Measurements from ENCODE around the gene PLPP7. TPM values are rescaled to one million over a fixed set of nuclear protein-coding genes. Genes with fewer than 3 reads are reported as not detected.

Gene PLPP7
- total and polyA plus RNA-seq, 2 donors from 2014 or later = 4.0 to 5.5 TPM

- intact Hi-C loops (cut with DNase I) = no loop called here
- Histone ChIP-seq H3K27me3 (ENCODE audit: control insufficient read depth, insufficient read depth, low read length) (no peaks in the 10 kb centered on the region), H3K27ac (ENCODE audit: low read depth in 2 of 2, low read length in 2 of 2) (no peak overlapping the region), H3K4me1 (ENCODE audit: control insufficient read depth in 2 of 3, insufficient read depth in 2 of 3, low read depth in 1 of 3, low read length in 3 of 3) (no peaks in the 10 kb centered on the region), H3K9ac (ENCODE audit: low read length in 3 of 3) (no peak overlapping the region), H3K4me3 (ENCODE audit: low read length in 3 of 3) (no peak overlapping the region), H3K9me3 (ENCODE audit: control insufficient read depth in 2 of 3, insufficient read depth in 1 of 3, low read length in 3 of 3) (no peaks in the 10 kb centered on the region), H3K36me3 (ENCODE audit: control insufficient read depth in 2 of 3, insufficient read depth in 3 of 3, low read length in 3 of 3) (no peaks in the 10 kb centered on the region)
- DNase-seq (peak in 1 of 5 donors; percentile 43), FAIRE-seq (no peak)
- TF ChIP-seq CTCF (IDR thresholded peaks at IDR 0.05; ENCODE audit: borderline replicate concordance, extremely low read depth, insufficient read depth) = no peak
Observed at GRCh38 chr9:131333771-131334628, 44.5 kb downstream of the PLPP7 start.

- H3K27ac ChIP-seq (ENCODE audit: low read depth in 2 of 2, low read length in 2 of 2) = no peak overlapping the region
- TF ChIP-seq CTCF (IDR thresholded peaks at IDR 0.05; ENCODE audit: borderline replicate concordance, extremely low read depth, insufficient read depth) = no peak
- intact Hi-C loops (cut with DNase I) = loop anchor here (5.0 kb wide), 1 partner anchor 157 kb away; no protein-coding TSS in a partner anchor
- no peak overlapping the region for H3K4me3 ChIP-seq (ENCODE audit: low read length in 3 of 3)
- no peaks in the 10 kb centered on the region for H3K4me1 ChIP-seq (ENCODE audit: control insufficient read depth in 2 of 3, insufficient read depth in 2 of 3, low read depth in 1 of 3, low read length in 3 of 3)
- FAIRE-seq (no peak), DNase-seq (peak in 3 of 5 donors; percentile 12 to 77 (median 35))
- no peaks in the 10 kb centered on the region for H3K9me3 ChIP-seq (ENCODE audit: control insufficient read depth in 2 of 3, insufficient read depth in 1 of 3, low read length in 3 of 3)
- H3K9ac ChIP-seq (ENCODE audit: low read length in 3 of 3) = no peak overlapping the region
- no peaks in the 10 kb centered on the region for H3K36me3 ChIP-seq (ENCODE audit: control insufficient read depth in 2 of 3, insufficient read depth in 3 of 3, low read length in 3 of 3)
- no peaks in the 10 kb centered on the region for H3K27me3 ChIP-seq (ENCODE audit: control insufficient read depth, insufficient read depth, low read length)
Observed at GRCh38 chr9:131334629-131335367, 45.3 kb downstream of the PLPP7 start.

- Histone ChIP-seq H3K27me3 (ENCODE audit: control insufficient read depth, insufficient read depth, low read length) (no peaks in the 10 kb centered on the region), H3K27ac (ENCODE audit: low read depth in 2 of 2, low read length in 2 of 2) (no peak overlapping the region), H3K9me3 (ENCODE audit: control insufficient read depth in 2 of 3, insufficient read depth in 1 of 3, low read length in 3 of 3) (no peaks in the 10 kb centered on the region), H3K9ac (ENCODE audit: low read length in 3 of 3) (no peak overlapping the region), H3K4me1 (ENCODE audit: control insufficient read depth in 2 of 3, insufficient read depth in 2 of 3, low read depth in 1 of 3, low read length in 3 of 3) (no peaks in the 10 kb centered on the region), H3K4me3 (ENCODE audit: low read length in 3 of 3) (no peak overlapping the region), H3K36me3 (ENCODE audit: control insufficient read depth in 2 of 3, insufficient read depth in 3 of 3, low read length in 3 of 3) (no peaks in the 10 kb centered on the region)
- FAIRE-seq (no peak), DNase-seq (peak in 1 of 5 donors; percentile 20)
- intact Hi-C loops (cut with DNase I) = loop anchor here (5.0 kb wide), 1 partner anchor 158 kb away; no protein-coding TSS in a partner anchor
- TF ChIP-seq CTCF (IDR thresholded peaks at IDR 0.05; ENCODE audit: borderline replicate concordance, extremely low read depth, insufficient read depth) = no peak
Observed at GRCh38 chr9:131335368-131335755, 45.8 kb downstream of the PLPP7 start.
